VCaP (cell line): Measurements from ENCODE around the gene C22orf15.

ENCODE experiments used
- H3K27ac ChIP-seq: fragments of 450-650 bp; 2 replicates; pipeline ENCODE4 v1.5.1; 2017
- TF ChIP-seq, protein P1 (sequence below): fragments of 450-650 bp; conservative IDR thresholded peaks from 2 replicates; pipeline ENCODE4 v1.5.1; 2017; ENCODE audit warnings: mild to moderate bottlenecking, moderate library complexity

Gene C22orf15

DNA sequence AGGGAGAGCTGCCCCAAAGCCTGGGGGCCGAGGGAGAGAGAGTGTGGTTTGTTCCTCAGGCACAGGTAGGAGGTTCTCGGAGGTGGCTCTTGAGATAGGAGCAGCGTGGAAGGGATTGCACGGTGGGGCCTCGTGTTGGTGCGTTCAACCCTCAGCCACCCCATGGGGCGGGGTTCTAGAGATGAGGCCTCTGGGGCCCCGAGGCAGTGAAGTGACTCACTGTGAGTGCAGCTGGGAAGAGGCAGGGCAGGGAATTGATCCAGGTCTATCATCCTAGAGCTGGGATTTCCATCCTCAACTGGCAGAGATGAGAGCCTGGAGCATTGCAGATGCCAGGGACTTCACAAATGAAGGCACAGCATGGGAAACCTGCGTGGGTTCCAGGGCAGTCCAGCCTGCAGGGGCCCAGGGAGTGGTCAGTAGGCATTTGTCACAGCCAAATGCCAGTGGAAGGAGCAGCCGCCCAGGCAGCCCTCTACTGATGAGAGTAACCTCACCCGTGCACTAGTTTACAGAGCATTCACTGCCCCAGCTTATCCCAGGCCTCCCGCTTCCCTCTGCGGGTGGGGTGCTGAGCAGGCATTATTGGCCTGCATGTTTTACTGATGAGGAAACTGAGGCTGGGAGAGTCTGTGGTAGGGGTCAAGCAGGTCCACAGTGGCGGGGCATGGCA, 18.9 kb downstream of the C22orf15 start:
- TF ChIP-seq, protein P1, sequence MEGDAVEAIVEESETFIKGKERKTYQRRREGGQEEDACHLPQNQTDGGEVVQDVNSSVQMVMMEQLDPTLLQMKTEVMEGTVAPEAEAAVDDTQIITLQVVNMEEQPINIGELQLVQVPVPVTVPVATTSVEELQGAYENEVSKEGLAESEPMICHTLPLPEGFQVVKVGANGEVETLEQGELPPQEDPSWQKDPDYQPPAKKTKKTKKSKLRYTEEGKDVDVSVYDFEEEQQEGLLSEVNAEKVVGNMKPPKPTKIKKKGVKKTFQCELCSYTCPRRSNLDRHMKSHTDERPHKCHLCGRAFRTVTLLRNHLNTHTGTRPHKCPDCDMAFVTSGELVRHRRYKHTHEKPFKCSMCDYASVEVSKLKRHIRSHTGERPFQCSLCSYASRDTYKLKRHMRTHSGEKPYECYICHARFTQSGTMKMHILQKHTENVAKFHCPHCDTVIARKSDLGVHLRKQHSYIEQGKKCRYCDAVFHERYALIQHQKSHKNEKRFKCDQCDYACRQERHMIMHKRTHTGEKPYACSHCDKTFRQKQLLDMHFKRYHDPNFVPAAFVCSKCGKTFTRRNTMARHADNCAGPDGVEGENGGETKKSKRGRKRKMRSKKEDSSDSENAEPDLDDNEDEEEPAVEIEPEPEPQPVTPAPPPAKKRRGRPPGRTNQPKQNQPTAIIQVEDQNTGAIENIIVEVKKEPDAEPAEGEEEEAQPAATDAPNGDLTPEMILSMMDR = no peak
- no peak overlapping the region for H3K27ac ChIP-seq

DNA sequence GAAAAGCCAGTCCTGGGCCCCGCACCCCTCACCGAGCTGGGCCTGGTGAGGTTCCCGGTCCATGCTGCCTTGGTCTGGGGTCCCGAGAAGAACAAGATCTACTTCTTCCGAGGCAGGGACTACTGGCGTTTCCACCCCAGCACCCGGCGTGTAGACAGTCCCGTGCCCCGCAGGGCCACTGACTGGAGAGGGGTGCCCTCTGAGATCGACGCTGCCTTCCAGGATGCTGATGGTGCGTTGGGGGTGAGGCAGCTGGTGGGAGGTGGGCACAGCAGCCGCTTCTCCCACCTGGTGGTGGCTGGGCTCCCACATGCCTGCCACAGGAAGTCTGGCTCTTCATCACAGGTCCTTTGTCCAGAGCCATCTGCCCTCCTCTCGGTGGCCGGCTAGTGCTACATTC, 19.5 kb downstream of the C22orf15 start:
- H3K27ac ChIP-seq = no peak overlapping the region
- TF ChIP-seq, protein P1 = no peak

DNA sequence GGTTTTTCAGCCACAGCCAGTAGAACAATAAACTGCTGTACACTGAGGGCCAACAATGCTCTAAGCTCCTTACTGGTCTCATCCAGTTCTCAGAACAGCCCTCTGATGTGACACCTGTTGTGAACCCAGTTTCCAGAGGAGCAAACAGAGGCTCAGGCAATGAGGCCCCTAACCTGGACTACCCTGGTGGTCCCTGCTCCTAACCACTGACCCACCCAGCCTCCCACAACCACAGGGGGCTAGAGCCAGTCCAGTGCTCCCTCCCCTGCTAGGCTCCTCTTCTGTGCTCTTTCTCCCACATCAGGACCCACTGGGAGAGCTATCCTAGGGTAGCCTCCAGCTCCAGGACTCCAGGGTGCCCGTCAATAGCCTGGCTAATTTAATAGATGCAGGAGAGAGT, 19.9 kb downstream of the C22orf15 start:
- no peak overlapping the region for H3K27ac ChIP-seq
- TF ChIP-seq, protein P1 = no peak

DNA sequence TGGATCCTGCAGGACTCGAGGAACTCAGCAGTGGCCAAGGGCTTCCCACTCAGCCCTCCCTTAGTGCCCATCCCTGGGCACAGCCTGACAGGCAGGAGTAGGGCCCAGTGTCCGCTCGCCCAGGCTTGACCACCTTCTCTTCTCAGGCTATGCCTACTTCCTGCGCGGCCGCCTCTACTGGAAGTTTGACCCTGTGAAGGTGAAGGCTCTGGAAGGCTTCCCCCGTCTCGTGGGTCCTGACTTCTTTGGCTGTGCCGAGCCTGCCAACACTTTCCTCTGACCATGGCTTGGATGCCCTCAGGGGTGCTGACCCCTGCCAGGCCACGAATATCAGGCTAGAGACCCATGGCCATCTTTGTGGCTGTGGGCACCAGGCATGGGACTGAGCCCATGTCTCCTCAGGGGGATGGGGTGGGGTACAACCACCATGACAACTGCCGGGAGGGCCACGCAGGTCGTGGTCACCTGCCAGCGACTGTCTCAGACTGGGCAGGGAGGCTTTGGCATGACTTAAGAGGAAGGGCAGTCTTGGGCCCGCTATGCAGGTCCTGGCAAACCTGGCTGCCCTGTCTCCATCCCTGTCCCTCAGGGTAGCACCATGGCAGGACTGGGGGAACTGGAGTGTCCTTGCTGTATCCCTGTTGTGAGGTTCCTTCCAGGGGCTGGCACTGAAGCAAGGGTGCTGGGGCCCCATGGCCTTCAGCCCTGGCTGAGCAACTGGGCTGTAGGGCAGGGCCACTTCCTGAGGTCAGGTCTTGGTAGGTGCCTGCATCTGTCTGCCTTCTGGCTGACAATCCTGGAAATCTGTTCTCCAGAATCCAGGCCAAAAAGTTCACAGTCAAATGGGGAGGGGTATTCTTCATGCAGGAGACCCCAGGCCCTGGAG, 20.7 kb downstream of the C22orf15 start:
- TF ChIP-seq, protein P1 = no peak
- H3K27ac ChIP-seq = no peak overlapping the region

DNA sequence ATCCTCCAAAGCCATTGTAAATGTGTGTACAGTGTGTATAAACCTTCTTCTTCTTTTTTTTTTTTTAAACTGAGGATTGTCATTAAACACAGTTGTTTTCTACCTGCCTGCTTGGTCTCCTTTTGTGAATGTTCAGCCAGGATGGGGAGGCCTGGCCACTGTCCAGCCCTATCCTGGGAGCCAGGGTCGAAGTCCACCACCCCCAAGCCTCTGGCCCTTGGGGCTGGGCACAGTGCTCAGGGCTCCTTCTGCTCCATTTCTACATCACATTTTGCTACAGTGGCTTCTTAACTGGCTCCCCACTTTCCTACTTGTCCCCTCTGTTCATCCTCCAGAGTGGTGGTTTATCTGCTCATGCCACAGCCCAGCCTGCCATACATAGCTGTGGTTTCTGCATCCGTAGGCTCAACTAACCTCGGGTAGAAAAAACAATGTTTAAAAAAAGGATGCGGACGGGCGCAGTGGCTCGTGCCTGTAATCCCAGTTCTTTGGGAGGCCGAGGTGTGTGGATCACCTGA, 21.5 kb downstream of the C22orf15 start:
- H3K27ac ChIP-seq = no peak overlapping the region

DNA sequence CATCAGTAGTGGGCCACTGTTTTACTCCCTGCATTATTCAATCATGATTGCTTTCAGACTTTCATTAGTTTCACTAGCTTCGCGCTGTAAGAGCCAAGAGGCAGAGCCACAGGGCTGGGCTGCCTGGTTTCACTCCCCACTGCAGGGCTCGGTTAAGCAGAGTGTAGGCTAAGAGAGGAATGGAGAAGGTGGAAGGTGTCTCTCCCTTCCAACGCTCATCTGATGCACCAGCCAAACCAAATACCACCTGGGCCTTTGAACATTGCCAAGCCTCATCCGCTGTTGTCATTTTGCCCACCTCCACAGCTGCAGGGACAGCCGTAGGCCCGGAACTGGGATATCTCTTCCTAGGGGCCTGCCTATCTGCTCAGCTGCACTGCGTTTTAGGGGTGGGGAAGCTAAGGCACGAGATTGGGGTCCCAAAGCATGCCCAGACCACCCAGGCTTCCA, 23.5 kb downstream of the C22orf15 start:
- H3K27ac ChIP-seq = peak overlapping the region; percentile 99

More for the DNA sequence above, 21.5 kb downstream of the C22orf15 start:
- TF ChIP-seq, protein P1 = no peak

More for the DNA sequence above, 23.5 kb downstream of the C22orf15 start:
- TF ChIP-seq, protein P1 = no peak
